GM12873 (cell line): ENCODE results near the gene CC2D2A.

Source experiments
- CTCF ChIP-seq: IDR thresholded peaks from 2 replicates; pipeline ENCODE4 v1.5.1; 2012; ENCODE audit warnings: low read depth, mild to moderate bottlenecking, moderate library complexity, low read length, control low read depth; ENCODE audit not compliant: insufficient read depth; ENCODE audit errors: missing control alignments

CC2D2A gene

GRCh38 chr4:15469402-15470127 is at the start of gene CC2D2A:
Gene CC2D2A (plus strand): TSS chr4:15469882. CDS start chr4:15475933, 6,051 bp downstream.
- TF ChIP-seq CTCF, result no peak

- TF ChIP-seq CTCF, result no peak
Observed at GRCh38 chr4:15420642-15421041, 49.0 kb upstream of the CC2D2A start.

- TF ChIP-seq CTCF, result no peak
Observed at GRCh38 chr4:15423285-15423711, 46.4 kb upstream of the CC2D2A start.

GRCh38 chr4:15425520-15425919 is 44.2 kb upstream of the CC2D2A start:
- no peak for TF ChIP-seq CTCF

- no peak for TF ChIP-seq CTCF
Observed at GRCh38 chr4:15427161-15427560, 42.5 kb upstream of the CC2D2A start.

GRCh38 chr4:15427701-15428100 is 42.0 kb upstream of the CC2D2A start, which contains the start of gene C1QTNF7:
Gene C1QTNF7 (plus strand): TSS chr4:15428033. CDS start chr4:15435744, 7,711 bp downstream.
- TF ChIP-seq CTCF, result no peak

- TF ChIP-seq CTCF, result no peak
Observed at GRCh38 chr4:15428611-15429010, 41.1 kb upstream of the CC2D2A start.
